Upper lobe of left lung (tissue), 6 donors: ENCODE data around the gene CLK3. TPM values are rescaled to one million over a fixed set of nuclear protein-coding genes. Genes with fewer than 3 reads are reported as not detected.

Experiments
- ATAC-seq, 2 donors: fragments of 200-7000 bp; cut with Tn5 transposase; one replicate each; pipeline ENCODE4 v1.9.1; 2022; ENCODE audit warnings: mild to moderate bottlenecking in 2 of 2, moderate library complexity in 2 of 2; ENCODE audit not compliant: low FRiP score in 2 of 2
- DNase-seq, 2 donors: peaks; one replicate each; pipeline ENCODE4 v3.0.0-alpha.2; 2019 to 2020
- H3K27ac ChIP-seq, 4 donors: fragments of 200-600 bp; sonication (generic); one replicate each; pipeline ENCODE4 v1.5.1; 2016 to 2019
- H3K27me3 ChIP-seq, 4 donors: fragments of 200-600 bp; sonication (generic); one replicate each; pipeline ENCODE4 v1.5.1; 2017 to 2019
- H3K36me3 ChIP-seq, 4 donors: fragments of 200-600 bp; sonication (generic); one replicate each; pipeline ENCODE4 v1.5.1; 2016 to 2019
- H3K4me1 ChIP-seq, 4 donors: fragments of 200-600 bp; sonication (generic); one replicate each; pipeline ENCODE4 v1.5.1; 2018 to 2019
- H3K4me3 ChIP-seq, 4 donors: fragments of 200-600 bp; sonication (generic); one replicate each; pipeline ENCODE4 v1.5.1; 2017 to 2019; ENCODE audit warnings: mild to moderate bottlenecking in 2 of 4, moderate library complexity in 1 of 4
- H3K9me3 ChIP-seq, 4 donors: fragments of 200-600 bp; sonication (generic); one replicate each; pipeline ENCODE4 v1.5.1; 2018 to 2019
- CTCF ChIP-seq, 6 experiments: fragments of 450-650 bp in 4 of 6; fragments of 200-600 bp in 2 of 6; sonication (generic) in 2 of 6; IDR thresholded peaks; one replicate each; pipeline ENCODE4 v1.5.1; 2016 to 2019; ENCODE audit warnings: antibody characterized with exemption in 6 of 6
- EP300 ChIP-seq, 4 donors: sonication (generic); formaldehyde crosslinking; IDR thresholded peaks; one replicate each; pipeline ENCODE4 v1.5.1; 2017; ENCODE audit warnings: antibody characterized with exemption in 4 of 4, control low read depth in 2 of 4
- POLR2A ChIP-seq, 4 donors: fragments of 450-650 bp; IDR thresholded peaks; one replicate each; pipeline ENCODE4 v1.5.1; 2016 to 2017; ENCODE audit warnings: antibody characterized with exemption in 4 of 4, mild to moderate bottlenecking in 2 of 4
- POLR2AphosphoS5 ChIP-seq, 2 donors: sonication (generic); formaldehyde crosslinking; IDR thresholded peaks; one replicate each; pipeline ENCODE4 v1.5.1; 2017; ENCODE audit warnings: antibody characterized with exemption in 2 of 2
- WGBS, 2 donors: methylation state at CpG; one replicate each; pipeline ENCODE4 v1.1.5; 2017 to 2018; 5-methylcytosine and 5-hydroxymethylcytosine counted together
- total RNA-seq, 6 donors: library from RNA; depleted of rRNA in 4 of 6; stranded (reverse); fragments of >200 nt in 4 of 6; gene quantifications; one replicate each; pipeline versions ENCODE4 v1.1.0 to v1.2.1, GENCODE V29; 2016 to 2021
- donor health status: DM: no; HTN: no; CAD: no; lungs with moderate emphysema.
- donor health status: DM: no; HTN: yes; CAD: no; lungs with severe emphysema.

The CLK3 gene
- total RNA-seq, 6 donors from 2014 or later, result 78.0 to 289 (median 89.7) TPM

- no peaks in the 10 kb centered on the region for H3K27me3 ChIP-seq
- no peak for DNase-seq
- H3K9me3 ChIP-seq, result no peaks in the 10 kb centered on the region
- H3K27ac ChIP-seq, result peak overlapping the region in 2 of 4 donors; percentile 71 to 84
- no peaks in the 10 kb centered on the region for H3K36me3 ChIP-seq
- ATAC-seq, result no peak
- peaks cover 28 to 54% (median 40%) of the 10 kb centered on the region in 4 donors for H3K4me1 ChIP-seq
- 87 to 88% methylated on average over 4 of the region's 4 CpGs for WGBS, 2 donors
- no peak overlapping the region for H3K4me3 ChIP-seq
- TF ChIP-seq EP300 (IDR thresholded peaks at IDR 0.05) (no peak), POLR2A (IDR thresholded peaks at IDR 0.05) (no peak), POLR2AphosphoS5 (IDR thresholded peaks at IDR 0.05) (no peak), CTCF (IDR thresholded peaks at IDR 0.05) (no peak)
Observed at GRCh38 chr15:74662064-74662860, 46.6 kb downstream of the CLK3 start.

- no peak for ATAC-seq
- H3K27ac ChIP-seq, result peak overlapping the region; percentile 59 to 84 (median 70)
- WGBS, 2 donors, result 82 to 84% methylated on average over 8 of the region's 8 CpGs
Observed at GRCh38 chr15:74663303-74664027, 47.8 kb downstream of the CLK3 start.

GRCh38 chr15:74664028-74664616 lies 48.5 kb downstream of the CLK3 start:
- Histone ChIP-seq H3K4me3 (no peak overlapping the region), H3K9me3 (no peaks in the 10 kb centered on the region), H3K4me1 (peaks cover 30 to 43% (median 37%) of the 10 kb centered on the region in 4 donors), H3K27ac (peak overlapping the region; percentile 59 to 84 (median 70)), H3K27me3 (no peaks in the 10 kb centered on the region), H3K36me3 (peaks cover 0 to 5% (median 0%) of the 10 kb centered on the region in 4 donors)
- ATAC-seq (peak; percentile 62 to 86), DNase-seq (peak in 1 of 2 donors; percentile 89)
- WGBS, 2 donors, result 14 to 19% methylated on average over 2 of the region's 2 CpGs
- TF ChIP-seq CTCF (IDR thresholded peaks at IDR 0.05) (peak in 2 of 6 experiments; percentile 8), POLR2A (IDR thresholded peaks at IDR 0.05) (peak in 1 of 4 donors; percentile 7), POLR2AphosphoS5 (IDR thresholded peaks at IDR 0.05) (peak; percentile 45 to 84), EP300 (IDR thresholded peaks at IDR 0.05) (peak in 2 of 4 donors; percentile 81 to 84)

More at GRCh38 chr15:74663303-74664027, 47.8 kb downstream of the CLK3 start:
- H3K36me3 ChIP-seq, result no peaks in the 10 kb centered on the region
- no peaks in the 10 kb centered on the region for H3K27me3 ChIP-seq
- DNase-seq, result no peak
- TF ChIP-seq POLR2A (IDR thresholded peaks at IDR 0.05) (peak in 1 of 4 donors; percentile 3), EP300 (IDR thresholded peaks at IDR 0.05) (no peak)
- H3K9me3 ChIP-seq, result no peaks in the 10 kb centered on the region
- H3K4me3 ChIP-seq, result no peak overlapping the region
- H3K4me1 ChIP-seq, result peaks cover 30 to 43% (median 37%) of the 10 kb centered on the region in 4 donors

GRCh38 chr15:74664670-74665069 lies 49.0 kb downstream of the CLK3 start:
- DNase-seq (no peak), ATAC-seq (no peak)
- H3K4me3 ChIP-seq, result no peak overlapping the region
- peak overlapping the region; percentile 59 to 84 (median 70) for H3K27ac ChIP-seq
- TF ChIP-seq POLR2A (IDR thresholded peaks at IDR 0.05), result no peak
- TF ChIP-seq CTCF (IDR thresholded peaks at IDR 0.05), result no peak
- TF ChIP-seq EP300 (IDR thresholded peaks at IDR 0.05), result no peak
- TF ChIP-seq POLR2AphosphoS5 (IDR thresholded peaks at IDR 0.05), result no peak
- peaks cover 0 to 6% (median 0%) of the 10 kb centered on the region in 4 donors for H3K36me3 ChIP-seq
- no peaks in the 10 kb centered on the region for H3K9me3 ChIP-seq
- H3K27me3 ChIP-seq, result no peaks in the 10 kb centered on the region
- peaks cover 30 to 43% (median 37%) of the 10 kb centered on the region in 4 donors for H3K4me1 ChIP-seq
- WGBS, 2 donors, result 75 to 80% methylated on average over 2 of the region's 2 CpGs

GRCh38 chr15:74667975-74668374 lies 52.3 kb downstream of the CLK3 start:
- peaks cover 26 to 32% (median 30%) of the 10 kb centered on the region in 4 donors for H3K4me1 ChIP-seq
- TF ChIP-seq POLR2AphosphoS5 (IDR thresholded peaks at IDR 0.05) (no peak), POLR2A (IDR thresholded peaks at IDR 0.05) (no peak), CTCF (IDR thresholded peaks at IDR 0.05) (no peak), EP300 (IDR thresholded peaks at IDR 0.05) (no peak)
- no peak overlapping the region for H3K4me3 ChIP-seq
- 84 to 100% methylated on average over 1 of the region's 1 CpG for WGBS, 2 donors
- H3K27me3 ChIP-seq, result no peaks in the 10 kb centered on the region
- no peaks in the 10 kb centered on the region for H3K9me3 ChIP-seq
- DNase-seq (no peak), ATAC-seq (no peak)
- H3K27ac ChIP-seq, result no peak overlapping the region
- peaks cover 6 to 31% (median 14%) of the 10 kb centered on the region in 4 donors for H3K36me3 ChIP-seq
